GM10248 (cell line): ENCODE data around the gene TSSC4.

Experiments
- CTCF ChIA-PET: fragments of 300-600 bp; sonication (Branson Sonifier 250); formaldehyde crosslinking; extraction: SDS; loops from one replicate; lab custom pipeline; 2021; ENCODE audit warnings: antibody characterized with exemption; lab: Yijun Ruan, JAX
- POLR2A ChIA-PET: fragments of 350-650 bp; sonication (Branson Sonifier 250); formaldehyde crosslinking; extraction: SDS; loops from one replicate; lab custom pipeline; 2020; ENCODE audit warnings: antibody characterized with exemption; lab: Yijun Ruan, JAX
- DNase-seq: peaks from one replicate; pipeline ENCODE4 v3.0.0; 2012; ENCODE audit errors: extremely low spot score
- CTCF ChIP-seq: IDR thresholded peaks from 2 replicates; pipeline ENCODE4 v1.5.1; 2012; ENCODE audit warnings: mild to moderate bottlenecking, low read depth; ENCODE audit errors: extremely low read depth, missing control alignments, control extremely low read depth

Gene TSSC4

GRCh38 chr11:2402106-2402505 lies 1.6 kb downstream of the TSSC4 start:
- no peak for TF ChIP-seq CTCF
- DNase-seq = no peak
- CTCF ChIA-PET = interaction anchor here (3.0 to 3.8 kb wide), 2 partner anchors 18 to 27 kb away, joined by 17 to 18 read pairs; partner anchors contain the start of gene CD81
- POLR2A ChIA-PET = interaction anchor here (0.8 to 1.2 kb wide), 2 partner anchors 18 to 24 kb away, joined by 3 to 4 read pairs; no protein-coding TSS in a partner anchor

- POLR2A ChIA-PET = interaction anchor here (0.6 to 1.0 kb wide), 3 partner anchors 20 to 98 kb away, joined by 3 to 6 read pairs (median 3); partner anchors contain the start of gene CD81
- DNase-seq = no peak
- CTCF ChIA-PET = interaction anchor here (1.2 to 2.5 kb wide), 2 partner anchors 17 to 98 kb away, joined by 6 to 16 read pairs; no protein-coding TSS in a partner anchor
- no peak for TF ChIP-seq CTCF
Observed at GRCh38 chr11:2402890-2403645, 2.5 kb downstream of the TSSC4 start.

GRCh38 chr11:2404735-2405196 lies 4.2 kb downstream of the TSSC4 start:
- DNase-seq = no peak
- ChIA-PET POLR2A (interaction anchor here (1.0 to 1.1 kb wide), 2 partner anchors 28 to 100 kb away, joined by 3 to 5 read pairs; partner anchors contain the start of gene CD81), CTCF (interaction anchor here (1.4 to 2.5 kb wide), 2 partner anchors 16 to 18 kb away, joined by 3 to 16 read pairs; no protein-coding TSS in a partner anchor)
- no peak for TF ChIP-seq CTCF

DNA sequence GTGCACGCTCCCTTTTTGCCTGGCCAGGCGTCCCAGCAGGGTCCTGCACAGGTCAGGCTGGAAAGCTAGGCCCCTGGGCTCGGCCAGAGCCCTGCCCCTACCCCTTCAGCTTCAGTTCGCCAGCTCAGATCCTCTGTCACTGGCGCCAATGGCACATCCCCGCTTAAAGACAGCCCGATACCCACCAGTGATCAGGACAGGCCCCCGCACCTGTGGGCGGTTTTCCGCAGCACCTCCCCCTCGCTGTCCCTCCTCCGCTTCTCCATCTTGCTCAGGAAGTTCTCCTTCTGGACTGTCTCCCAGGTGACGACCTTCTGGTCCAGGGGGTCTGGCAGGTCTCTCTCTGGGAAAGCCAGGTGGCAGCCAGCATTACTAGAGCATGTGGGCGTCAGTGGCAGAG lies 5.9 kb downstream of the TSSC4 start:
- POLR2A ChIA-PET = no interaction called here
- TF ChIP-seq CTCF = no peak
- CTCF ChIA-PET = interaction anchor here (1.2 to 1.4 kb wide), 2 partner anchors 20 to 102 kb away, joined by 3 read pairs; no protein-coding TSS in a partner anchor
- DNase-seq = no peak

DNA sequence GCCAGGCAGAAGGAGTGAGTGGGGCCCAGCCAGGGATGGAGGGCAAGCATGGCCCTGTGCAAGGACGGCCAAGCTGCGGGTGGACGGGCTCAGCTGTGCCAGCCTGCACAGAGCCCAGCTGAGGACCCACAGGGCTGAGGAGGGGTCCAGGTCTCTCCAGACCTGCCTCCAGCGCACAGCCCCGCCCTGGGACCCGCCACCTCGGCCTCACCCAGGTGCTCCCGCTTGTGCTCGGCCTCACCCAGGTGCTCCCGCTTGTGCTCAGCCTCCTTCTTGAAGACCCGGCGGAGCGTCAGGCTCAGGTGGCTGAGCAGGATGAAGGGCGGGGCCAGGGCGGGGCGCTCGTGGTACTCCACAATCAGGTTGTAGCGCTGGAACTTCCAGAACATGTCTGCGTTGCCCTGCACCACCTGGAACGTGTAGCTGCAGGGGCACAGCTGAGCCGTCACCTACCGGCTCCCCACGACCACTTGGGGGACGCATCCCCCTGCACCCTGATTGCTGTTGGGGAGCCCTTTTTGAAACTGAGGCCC lies 6.4 kb downstream of the TSSC4 start:
- ChIA-PET POLR2A (no interaction called here), CTCF (interaction anchor here (1.2 kb wide), 1 partner anchor 102 kb away, joined by 3 read pairs; no protein-coding TSS in a partner anchor)
- TF ChIP-seq CTCF = no peak

GRCh38 chr11:2408671-2409070 lies 8.1 kb downstream of the TSSC4 start:
- POLR2A ChIA-PET = no interaction called here
- CTCF ChIA-PET = interaction anchor here (0.8 to 2.3 kb wide), 4 partner anchors 9 to 103 kb away, joined by 3 to 10 read pairs (median 8); partner anchors contain the start of gene TSSC4
- TF ChIP-seq CTCF = no peak
- no peak for DNase-seq

More for the DNA sequence above, 6.4 kb downstream of the TSSC4 start:
- no peak for DNase-seq
